Activated naive CD4-positive, alpha-beta T cell treated with anti-CD3 and anti-CD28 coated beads, Interleukin-2, amount 10 ng/mL, durations not matched to agents 7 days and 5 days (primary cell): ENCODE data around the gene POU2F1.

ENCODE experiments used
- CTCF ChIA-PET: fragments of 350-600 bp; sonication (Branson Sonifier 250); formaldehyde crosslinking; loops from one replicate; lab custom pipeline; 2021; ENCODE audit warnings: antibody characterized with exemption; lab: Charles Lee
- DNase-seq: peaks from one replicate; pipeline ENCODE4 v3.0.0-alpha.2; 2020
- H3K27ac Mint-ChIP-seq: one replicate; pipeline ENCODE4 v1.8.0; 2021; ENCODE audit warnings: mild to moderate bottlenecking, moderate library complexity, mixed read lengths
- H3K27me3 Mint-ChIP-seq: one replicate; pipeline ENCODE4 v1.8.0; 2021; ENCODE audit warnings: mild to moderate bottlenecking, mixed read lengths
- H3K36me3 Mint-ChIP-seq: one replicate; pipeline ENCODE4 v1.8.0; 2021; ENCODE audit warnings: mixed read lengths
- H3K4me1 Mint-ChIP-seq: one replicate; pipeline ENCODE4 v1.8.0; 2021; ENCODE audit warnings: mixed read lengths
- H3K4me3 Mint-ChIP-seq: one replicate; pipeline ENCODE4 v1.8.0; 2021; ENCODE audit warnings: mild to moderate bottlenecking, moderate library complexity, mixed read lengths
- H3K9me3 Mint-ChIP-seq: one replicate; pipeline ENCODE4 v1.8.0; 2021; ENCODE audit warnings: mixed read lengths

Gene POU2F1

DNA sequence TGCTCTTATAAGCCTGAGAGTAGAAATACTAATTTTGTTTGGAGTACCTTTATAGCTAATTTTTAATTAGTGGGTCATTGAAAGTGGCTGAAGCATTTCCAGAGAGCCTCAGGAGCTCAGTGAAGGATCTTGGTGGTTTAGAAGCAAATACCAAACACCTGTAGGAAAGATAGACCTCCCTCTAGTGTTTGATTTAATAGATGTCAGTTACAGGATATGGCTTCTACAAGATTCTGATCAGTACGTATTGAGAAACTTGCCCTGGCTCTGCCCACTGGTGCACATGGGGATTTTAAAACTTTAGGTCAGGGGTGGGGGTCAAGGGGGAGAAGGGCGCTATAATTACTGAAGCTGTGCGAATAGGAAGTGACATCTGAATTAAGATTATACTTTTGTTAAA lies 122.2 kb downstream of the POU2F1 start:
- no peaks in the 10 kb centered on the region for H3K27me3 Mint-ChIP-seq
- H3K4me1 Mint-ChIP-seq = peaks cover 3% of the 10 kb centered on the region
- CTCF ChIA-PET = interaction anchor here (0.6 to 1.5 kb wide), 7 partner anchors 12 to 139 kb away, joined by 3 to 4 read pairs (median 3); no protein-coding TSS in a partner anchor
- H3K4me3 Mint-ChIP-seq = no peak overlapping the region
- no peak for DNase-seq
- H3K9me3 Mint-ChIP-seq = no peaks in the 10 kb centered on the region
- H3K27ac Mint-ChIP-seq = no peak overlapping the region
- peaks cover 6% of the 10 kb centered on the region for H3K36me3 Mint-ChIP-seq

GRCh38 chr1:167344112-167344511 lies 123.4 kb downstream of the POU2F1 start:
- no peaks in the 10 kb centered on the region for H3K27me3 Mint-ChIP-seq
- no peak for DNase-seq
- H3K27ac Mint-ChIP-seq = no peak overlapping the region
- CTCF ChIA-PET = interaction anchor here (0.5 to 1.2 kb wide), 3 partner anchors 49 to 190 kb away, joined by 4 to 5 read pairs (median 4); no protein-coding TSS in a partner anchor
- no peaks in the 10 kb centered on the region for H3K9me3 Mint-ChIP-seq
- H3K4me1 Mint-ChIP-seq = peaks cover 3% of the 10 kb centered on the region
- H3K36me3 Mint-ChIP-seq = peaks cover 4% of the 10 kb centered on the region
- no peak overlapping the region for H3K4me3 Mint-ChIP-seq

- H3K27me3 Mint-ChIP-seq = no peaks in the 10 kb centered on the region
- peaks cover 3% of the 10 kb centered on the region for H3K4me1 Mint-ChIP-seq
- H3K4me3 Mint-ChIP-seq = no peak overlapping the region
- no peak for DNase-seq
- H3K36me3 Mint-ChIP-seq = peaks cover 3% of the 10 kb centered on the region
- H3K9me3 Mint-ChIP-seq = no peaks in the 10 kb centered on the region
- H3K27ac Mint-ChIP-seq = no peak overlapping the region
- CTCF ChIA-PET = interaction anchor here (0.5 to 1.2 kb wide), 3 partner anchors 48 to 189 kb away, joined by 4 to 5 read pairs (median 4); no protein-coding TSS in a partner anchor
These were observed 124.1 kb downstream of the POU2F1 start for GRCh38 chr1:167344615-167345385.

DNA sequence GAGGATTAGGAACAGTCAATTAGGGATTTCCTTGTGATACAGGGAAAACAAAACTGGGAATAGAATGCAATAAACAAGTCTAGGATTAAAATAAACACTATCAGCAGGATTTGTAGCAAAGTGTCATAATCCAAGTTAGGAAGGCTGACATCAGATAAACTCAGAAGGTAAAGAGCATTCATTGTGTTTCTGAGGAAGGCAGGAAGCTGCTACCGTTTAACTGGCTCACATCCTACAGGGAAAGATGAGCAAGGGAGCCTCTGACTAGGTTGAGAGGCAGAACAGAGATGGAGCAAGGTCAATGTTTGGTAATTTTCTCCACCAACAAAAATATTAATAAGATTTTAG lies 124.7 kb downstream of the POU2F1 start:
- H3K27me3 Mint-ChIP-seq = no peaks in the 10 kb centered on the region
- CTCF ChIA-PET = no interaction called here
- H3K9me3 Mint-ChIP-seq = no peaks in the 10 kb centered on the region
- H3K4me3 Mint-ChIP-seq = no peak overlapping the region
- peaks cover 3% of the 10 kb centered on the region for H3K4me1 Mint-ChIP-seq
- DNase-seq = no peak
- peaks cover 3% of the 10 kb centered on the region for H3K36me3 Mint-ChIP-seq
- H3K27ac Mint-ChIP-seq = no peak overlapping the region

GRCh38 chr1:167357305-167357704 lies 136.6 kb downstream of the POU2F1 start:
- no peaks in the 10 kb centered on the region for H3K9me3 Mint-ChIP-seq
- no peaks in the 10 kb centered on the region for H3K4me1 Mint-ChIP-seq
- H3K27me3 Mint-ChIP-seq = no peaks in the 10 kb centered on the region
- H3K4me3 Mint-ChIP-seq = no peak overlapping the region
- peaks cover 2% of the 10 kb centered on the region for H3K36me3 Mint-ChIP-seq
- H3K27ac Mint-ChIP-seq = no peak overlapping the region
- CTCF ChIA-PET = no interaction called here
- DNase-seq = no peak

- CTCF ChIA-PET = no interaction called here
These were observed 138.6 kb downstream of the POU2F1 start for GRCh38 chr1:167359295-167359694.

DNA sequence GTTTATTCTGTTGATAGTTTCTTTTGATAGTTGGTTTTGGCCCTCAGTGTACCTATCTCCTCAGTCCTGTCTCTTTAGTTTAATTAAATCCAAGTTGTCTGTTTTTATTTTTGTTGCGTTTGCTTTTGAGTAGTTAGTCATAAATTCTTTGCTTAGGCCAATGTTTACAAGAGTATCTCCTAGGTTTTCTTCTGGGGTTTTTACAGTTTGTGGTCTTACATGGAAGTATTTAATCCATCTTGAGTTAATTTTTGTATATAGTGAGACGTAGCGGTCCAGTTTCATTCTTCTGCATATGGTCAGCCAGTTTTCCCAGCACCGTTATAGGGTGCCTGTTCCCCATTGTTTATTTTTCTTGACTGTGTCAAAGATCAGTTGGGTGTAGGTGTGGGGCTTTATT lies 139.4 kb downstream of the POU2F1 start:
- CTCF ChIA-PET = no interaction called here
- no peaks in the 10 kb centered on the region for H3K27me3 Mint-ChIP-seq
- DNase-seq = no peak
- no peak overlapping the region for H3K27ac Mint-ChIP-seq
- no peaks in the 10 kb centered on the region for H3K36me3 Mint-ChIP-seq
- no peaks in the 10 kb centered on the region for H3K9me3 Mint-ChIP-seq
- no peak overlapping the region for H3K4me3 Mint-ChIP-seq
- no peaks in the 10 kb centered on the region for H3K4me1 Mint-ChIP-seq

More at GRCh38 chr1:167359295-167359694, 138.6 kb downstream of the POU2F1 start:
- H3K4me3 Mint-ChIP-seq = no peak overlapping the region
- no peaks in the 10 kb centered on the region for H3K9me3 Mint-ChIP-seq
- no peak for DNase-seq
- no peak overlapping the region for H3K27ac Mint-ChIP-seq
- H3K27me3 Mint-ChIP-seq = no peaks in the 10 kb centered on the region
- peaks cover 2% of the 10 kb centered on the region for H3K36me3 Mint-ChIP-seq
- H3K4me1 Mint-ChIP-seq = no peaks in the 10 kb centered on the region

GRCh38 chr1:167362638-167363037 lies 142.0 kb downstream of the POU2F1 start:
- no peak for DNase-seq
- peaks cover 9% of the 10 kb centered on the region for H3K36me3 Mint-ChIP-seq
- H3K4me3 Mint-ChIP-seq = no peak overlapping the region
- no peaks in the 10 kb centered on the region for H3K4me1 Mint-ChIP-seq
- no peak overlapping the region for H3K27ac Mint-ChIP-seq
- CTCF ChIA-PET = no interaction called here
- no peaks in the 10 kb centered on the region for H3K9me3 Mint-ChIP-seq
- no peaks in the 10 kb centered on the region for H3K27me3 Mint-ChIP-seq

- no peak overlapping the region for H3K27ac Mint-ChIP-seq
- CTCF ChIA-PET = interaction anchor here (1.2 to 1.4 kb wide), 2 partner anchors 12 to 169 kb away, joined by 3 read pairs; no protein-coding TSS in a partner anchor
- DNase-seq = no peak
- no peaks in the 10 kb centered on the region for H3K27me3 Mint-ChIP-seq
- no peaks in the 10 kb centered on the region for H3K4me1 Mint-ChIP-seq
- no peak overlapping the region for H3K4me3 Mint-ChIP-seq
- no peaks in the 10 kb centered on the region for H3K9me3 Mint-ChIP-seq
- peaks cover 11% of the 10 kb centered on the region for H3K36me3 Mint-ChIP-seq
These were observed 144.1 kb downstream of the POU2F1 start for GRCh38 chr1:167364826-167365225.

GRCh38 chr1:167365360-167365759 lies 144.7 kb downstream of the POU2F1 start:
- Mint-ChIP-seq H3K36me3 (peaks cover 11% of the 10 kb centered on the region), H3K27me3 (no peaks in the 10 kb centered on the region), H3K27ac (no peak overlapping the region), H3K4me3 (no peak overlapping the region), H3K4me1 (no peaks in the 10 kb centered on the region), H3K9me3 (no peaks in the 10 kb centered on the region)
- CTCF ChIA-PET = interaction anchor here (1.2 to 1.4 kb wide), 2 partner anchors 13 to 168 kb away, joined by 3 read pairs; no protein-coding TSS in a partner anchor
- no peak for DNase-seq

DNA sequence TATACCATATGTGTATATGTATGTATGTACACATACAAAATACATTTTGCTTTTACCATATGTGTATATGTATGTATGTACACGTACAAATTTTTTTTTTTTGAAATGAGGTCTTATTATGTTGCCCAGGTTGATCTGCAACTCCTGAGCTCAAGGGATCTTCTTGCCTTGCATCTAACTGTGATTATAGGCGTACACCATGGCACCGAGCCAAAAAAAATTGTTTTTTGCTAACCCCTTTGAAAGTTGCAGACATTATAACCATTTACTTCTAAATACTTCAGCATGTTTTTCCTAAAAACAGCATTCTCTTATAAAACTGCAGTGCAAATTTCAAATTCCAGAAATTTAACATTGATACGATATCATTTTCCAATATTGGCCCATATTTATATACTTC lies 147.0 kb downstream of the POU2F1 start:
- CTCF ChIA-PET = interaction anchor here (1.4 kb wide), 1 partner anchor 26 kb away, joined by 3 read pairs; no protein-coding TSS in a partner anchor
- Mint-ChIP-seq H3K4me1 (no peaks in the 10 kb centered on the region), H3K9me3 (no peaks in the 10 kb centered on the region), H3K36me3 (peaks cover 12% of the 10 kb centered on the region), H3K27me3 (no peaks in the 10 kb centered on the region), H3K4me3 (no peak overlapping the region), H3K27ac (no peak overlapping the region)
- no peak for DNase-seq

GRCh38 chr1:167369175-167369574 lies 148.5 kb downstream of the POU2F1 start:
- CTCF ChIA-PET = no interaction called here
- DNase-seq = no peak
- Mint-ChIP-seq H3K9me3 (no peaks in the 10 kb centered on the region), H3K27me3 (no peaks in the 10 kb centered on the region), H3K4me1 (no peaks in the 10 kb centered on the region), H3K4me3 (no peak overlapping the region), H3K36me3 (peaks cover 16% of the 10 kb centered on the region), H3K27ac (no peak overlapping the region)

- Mint-ChIP-seq H3K9me3 (no peaks in the 10 kb centered on the region), H3K27ac (no peak overlapping the region), H3K36me3 (peaks cover 16% of the 10 kb centered on the region), H3K27me3 (no peaks in the 10 kb centered on the region), H3K4me1 (no peaks in the 10 kb centered on the region), H3K4me3 (no peak overlapping the region)
- CTCF ChIA-PET = no interaction called here
- DNase-seq = no peak
These were observed 149.2 kb downstream of the POU2F1 start for GRCh38 chr1:167369933-167370332.

- CTCF ChIA-PET = no interaction called here
- H3K27ac Mint-ChIP-seq = no peak overlapping the region
- no peaks in the 10 kb centered on the region for H3K27me3 Mint-ChIP-seq
- H3K4me1 Mint-ChIP-seq = no peaks in the 10 kb centered on the region
- no peak for DNase-seq
- H3K4me3 Mint-ChIP-seq = no peak overlapping the region
- H3K36me3 Mint-ChIP-seq = peaks cover 13% of the 10 kb centered on the region
- H3K9me3 Mint-ChIP-seq = no peaks in the 10 kb centered on the region
These were observed 150.3 kb downstream of the POU2F1 start for GRCh38 chr1:167371030-167371429.

DNA sequence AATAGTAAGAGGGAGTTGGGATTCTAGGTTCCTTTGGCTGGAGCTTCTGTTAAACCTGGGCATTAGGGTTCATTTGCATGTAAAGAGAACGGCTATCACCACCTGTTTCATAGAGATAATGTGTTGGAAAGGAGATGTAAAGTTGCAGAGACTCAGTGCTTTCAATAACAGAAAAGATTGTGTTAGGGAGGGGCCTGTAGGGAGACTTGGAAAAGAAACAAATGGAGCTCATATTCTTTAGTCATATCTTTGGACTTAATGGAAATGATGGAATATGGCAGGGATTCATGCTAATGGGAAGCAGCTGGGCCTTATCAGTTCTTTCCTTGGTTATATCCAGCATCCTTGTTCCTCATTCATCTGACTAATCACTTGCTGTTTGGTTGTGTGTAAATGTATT lies 152.7 kb downstream of the POU2F1 start:
- no peak for DNase-seq
- no peaks in the 10 kb centered on the region for H3K27me3 Mint-ChIP-seq
- no peaks in the 10 kb centered on the region for H3K4me1 Mint-ChIP-seq
- CTCF ChIA-PET = interaction anchor here (1.0 kb wide), 2 partner anchors 26 to 167 kb away, joined by 3 read pairs; no protein-coding TSS in a partner anchor
- no peak overlapping the region for H3K4me3 Mint-ChIP-seq
- no peak overlapping the region for H3K27ac Mint-ChIP-seq
- no peaks in the 10 kb centered on the region for H3K9me3 Mint-ChIP-seq
- peaks cover 10% of the 10 kb centered on the region for H3K36me3 Mint-ChIP-seq
